ENCODE data around the gene NFASC. TPM values are rescaled to one million over a fixed set of nuclear protein-coding genes. Genes with fewer than 3 reads are reported as not detected.

Gene NFASC
- total and polyA plus RNA-seq, 9 of the 15 experiments (the other 6 are each of a cell fraction or from before 2014, with no cell fraction given): 0.03 to 0.16 (median 0.06) TPM; not detected in 6

GRCh38 chr1:204943495-204943894 lies 72.8 kb downstream of the NFASC start (continued):
- no peak for TF ChIP-seq RBM15 (IDR thresholded peaks at IDR 0.05; ENCODE audit: insufficient read depth, low read length)
- no peak for TF ChIP-seq IRF2 (CRISPR knock-in tag; IDR thresholded peaks at IDR 0.05)
- no peak for TF ChIP-seq ZNF347 (CRISPR knock-in tag; IDR thresholded peaks at IDR 0.05; ENCODE audit: low read depth)
- TF ChIP-seq ELF4 (CRISPR knock-in tag; IDR thresholded peaks at IDR 0.05): no peak
- TF ChIP-seq, protein P1, sequence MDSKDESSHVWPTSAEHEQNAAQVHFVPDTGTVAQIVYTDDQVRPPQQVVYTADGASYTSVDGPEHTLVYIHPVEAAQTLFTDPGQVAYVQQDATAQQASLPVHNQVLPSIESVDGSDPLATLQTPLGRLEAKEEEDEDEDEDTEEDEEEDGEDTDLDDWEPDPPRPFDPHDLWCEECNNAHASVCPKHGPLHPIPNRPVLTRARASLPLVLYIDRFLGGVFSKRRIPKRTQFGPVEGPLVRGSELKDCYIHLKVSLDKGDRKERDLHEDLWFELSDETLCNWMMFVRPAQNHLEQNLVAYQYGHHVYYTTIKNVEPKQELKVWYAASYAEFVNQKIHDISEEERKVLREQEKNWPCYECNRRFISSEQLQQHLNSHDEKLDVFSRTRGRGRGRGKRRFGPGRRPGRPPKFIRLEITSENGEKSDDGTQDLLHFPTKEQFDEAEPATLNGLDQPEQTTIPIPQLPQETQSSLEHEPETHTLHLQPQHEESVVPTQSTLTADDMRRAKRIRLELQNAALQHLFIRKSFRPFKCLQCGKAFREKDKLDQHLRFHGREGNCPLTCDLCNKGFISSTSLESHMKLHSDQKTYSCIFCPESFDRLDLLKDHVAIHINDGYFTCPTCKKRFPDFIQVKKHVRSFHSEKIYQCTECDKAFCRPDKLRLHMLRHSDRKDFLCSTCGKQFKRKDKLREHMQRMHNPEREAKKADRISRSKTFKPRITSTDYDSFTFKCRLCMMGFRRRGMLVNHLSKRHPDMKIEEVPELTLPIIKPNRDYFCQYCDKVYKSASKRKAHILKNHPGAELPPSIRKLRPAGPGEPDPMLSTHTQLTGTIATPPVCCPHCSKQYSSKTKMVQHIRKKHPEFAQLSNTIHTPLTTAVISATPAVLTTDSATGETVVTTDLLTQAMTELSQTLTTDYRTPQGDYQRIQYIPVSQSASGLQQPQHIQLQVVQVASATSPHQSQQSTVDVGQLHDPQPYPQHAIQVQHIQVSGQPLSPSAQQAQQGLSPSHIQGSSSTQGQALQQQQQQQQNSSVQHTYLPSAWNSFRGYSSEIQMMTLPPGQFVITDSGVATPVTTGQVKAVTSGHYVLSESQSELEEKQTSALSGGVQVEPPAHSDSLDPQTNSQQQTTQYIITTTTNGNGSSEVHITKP (IDR thresholded peaks at IDR 0.05; ENCODE audit: partially characterized antibody): no peak

GRCh38 chr1:204944662-204945061 lies 74.0 kb downstream of the NFASC start:
- DNase-seq (ENCODE audit: extremely low read depth in 1 of 4, low spot score in 3 of 4): no peak
- TF ChIP-seq TCF3 (CRISPR knock-in tag; IDR thresholded peaks at IDR 0.05): peak; percentile 42; the same call in 1 of the 2 replicates
- 0 out of 2 replicates have a peak, but pooled peaks have one; percentile 6 for TF ChIP-seq CBFA2T2 (conservative IDR thresholded peaks at IDR 0.05)
- TF ChIP-seq PTBP1 (IDR thresholded peaks at IDR 0.05; ENCODE audit: low read depth, low read length): no peak
- TF ChIP-seq, protein P2, sequence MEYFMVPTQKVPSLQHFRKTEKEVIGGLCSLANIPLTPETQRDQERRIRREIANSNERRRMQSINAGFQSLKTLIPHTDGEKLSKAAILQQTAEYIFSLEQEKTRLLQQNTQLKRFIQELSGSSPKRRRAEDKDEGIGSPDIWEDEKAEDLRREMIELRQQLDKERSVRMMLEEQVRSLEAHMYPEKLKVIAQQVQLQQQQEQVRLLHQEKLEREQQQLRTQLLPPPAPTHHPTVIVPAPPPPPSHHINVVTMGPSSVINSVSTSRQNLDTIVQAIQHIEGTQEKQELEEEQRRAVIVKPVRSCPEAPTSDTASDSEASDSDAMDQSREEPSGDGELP (CRISPR knock-in tag; IDR thresholded peaks at IDR 0.05; ENCODE audit: borderline replicate concordance): no peak
- no peak for TF ChIP-seq POLR2G (IDR thresholded peaks at IDR 0.05; ENCODE audit: low read depth, low read length)
- TF ChIP-seq SOX6 (IDR thresholded peaks at IDR 0.05): peak; percentile 37; the same call in 1 of the 2 replicates
- no peak for TF ChIP-seq TAF7 (tag; IDR thresholded peaks at IDR 0.05)
- Histone ChIP-seq H3K27me3 (ENCODE audit: control insufficient read depth in 2 of 2, insufficient read depth in 2 of 2, low read length in 2 of 2) (peaks cover 9 to 51% of the 10 kb centered on the region in 2 experiments; a peak in 3 of 5 replicates), H3K36me3 (ENCODE audit: control insufficient read depth, insufficient read depth, low read length) (no peaks in the 10 kb centered on the region), H3K9me3 (replicated peaks; ENCODE audit: control insufficient read depth, insufficient read depth, low read depth, low read length) (no peaks in the 10 kb centered on the region), H4K20me1 (replicated peaks; ENCODE audit: control insufficient read depth, insufficient read depth, low read length) (no peaks in the 10 kb centered on the region), H2AFZ (ENCODE audit: low read depth, low read length) (no peak overlapping the region), H3K79me2 (ENCODE audit: control insufficient read depth, insufficient read depth, low read length) (no peaks in the 10 kb centered on the region), H3K4me1 (replicated peaks in 1 of 2; ENCODE audit: control insufficient read depth in 2 of 2, insufficient read depth in 2 of 2, low read length in 2 of 2) (no peaks in the 10 kb centered on the region), H3K4me2 (ENCODE audit: insufficient read depth, low read length) (no peak overlapping the region), H3K4me3 (no peak overlapping the region), H3K27ac (ENCODE audit: extremely low read depth, low read depth, low read length) (no peak overlapping the region), H3K9ac (ENCODE audit: insufficient read depth in 1 of 2, low read depth in 2 of 2, low read length in 2 of 2) (no peak overlapping the region), H3K9me1 (ENCODE audit: control insufficient read depth, insufficient read depth, low read length) (no peaks in the 10 kb centered on the region)
- ATAC-seq: no peak
- intact Hi-C loops (cut with micrococcal nuclease) (loop anchor here (10.0 kb wide), 1 partner anchor 380 kb away; no protein-coding TSS in a partner anchor), in situ Hi-C loops (cut with MboI) (no loop called here)
- POLR2A ChIA-PET: interaction anchor here (2.0 kb wide), 1 partner anchor 21 kb away, joined by 6 read pairs; no protein-coding TSS in a partner anchor
- no peak for FAIRE-seq
- CTCF ChIA-PET (ENCODE audit: low intra/inter-chr PET ratio): no interaction called here
- 0% methylated on average over 4 of the region's 4 CpGs for WGBS (ENCODE audit: insufficient coverage, low coverage, missing lambda C conversion rate)
- no TSS peak for BruUV-seq (replicated peaks)

Data from K562 (cell line).